HG03378 (cell line): ENCODE measurements around the gene TPRX1.
"Not testable (repeated sequence)": the region's sequence is repeated elsewhere in the genome, so short reads cannot be mapped to it uniquely, and the experiment has no call there.

ENCODE experiments used
- ATAC-seq: cut with Tn5 transposase; IDR thresholded peaks from one replicate; pipeline ENCODE4 v1.9.1; 2021; ENCODE audit warnings: mild to moderate bottlenecking, moderate library complexity; ENCODE audit not compliant: unreplicated experiment

The TPRX1 gene, protein sequence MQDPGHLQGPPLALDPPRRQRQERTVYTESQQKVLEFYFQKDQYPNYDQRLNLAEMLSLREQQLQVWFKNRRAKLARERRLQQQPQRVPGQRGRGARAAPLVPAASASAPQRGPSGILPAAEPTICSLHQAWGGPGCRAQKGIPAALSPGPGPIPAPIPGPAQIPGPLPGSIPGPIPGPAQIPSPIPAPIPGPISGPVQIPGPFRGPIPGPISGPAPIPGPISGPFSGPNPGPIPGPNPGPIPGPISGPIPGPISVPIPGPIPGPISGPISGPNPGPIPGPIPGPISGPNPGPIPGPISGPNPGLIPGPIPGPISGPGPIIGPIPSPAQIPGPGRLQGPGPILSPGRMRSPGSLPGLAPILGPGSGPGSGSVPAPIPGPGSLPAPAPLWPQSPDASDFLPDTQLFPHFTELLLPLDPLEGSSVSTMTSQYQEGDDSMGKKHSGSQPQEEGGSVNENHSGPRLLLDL

DNA sequence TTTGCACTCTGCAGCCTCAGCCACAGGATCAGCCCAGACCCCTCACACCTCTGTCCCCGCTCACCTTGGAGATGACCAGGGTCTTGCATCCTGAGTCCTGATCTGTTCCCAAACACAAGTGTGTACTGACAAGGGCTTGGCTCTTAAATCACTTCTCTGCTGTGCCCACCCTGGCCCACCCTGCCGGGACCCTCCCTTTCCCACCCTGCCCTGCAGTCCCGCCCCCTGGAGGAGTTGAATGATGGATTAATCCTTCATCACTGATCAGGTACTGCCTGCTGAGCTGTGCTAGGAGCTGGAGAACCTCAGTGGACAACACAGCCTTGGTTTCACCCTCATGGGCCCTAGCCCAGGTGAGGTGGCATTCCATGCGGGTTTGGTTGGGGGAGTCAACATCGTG is at the start of gene TPRX1:
Gene TPRX1 (minus strand): TSS at position 101 of the 400 bp plus-strand sequence. CDS start 12 bp downstream, at position 89.
- not testable (repeated sequence) for ATAC-seq

DNA sequence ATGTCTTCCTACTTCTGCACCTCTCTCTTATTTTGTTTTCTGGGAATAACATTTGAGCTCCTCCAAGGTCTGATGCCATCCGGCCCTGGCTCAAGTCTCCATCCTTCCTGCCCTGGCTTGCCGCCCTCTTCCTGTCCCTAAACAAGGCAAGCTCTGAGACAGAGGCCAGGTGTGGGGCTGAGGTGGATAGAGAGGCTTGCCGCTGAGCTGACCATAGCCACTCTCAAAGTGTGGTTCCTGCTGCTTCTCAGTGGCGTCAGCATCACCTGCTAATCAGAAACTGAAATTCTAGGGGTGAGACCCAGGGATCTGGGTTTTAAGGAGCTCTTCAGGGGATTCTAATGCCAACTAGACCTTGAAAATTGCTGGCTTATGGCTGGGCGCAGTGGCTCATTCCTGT is 48.7 kb upstream of the TPRX1 start:
- ATAC-seq = no peak

DNA sequence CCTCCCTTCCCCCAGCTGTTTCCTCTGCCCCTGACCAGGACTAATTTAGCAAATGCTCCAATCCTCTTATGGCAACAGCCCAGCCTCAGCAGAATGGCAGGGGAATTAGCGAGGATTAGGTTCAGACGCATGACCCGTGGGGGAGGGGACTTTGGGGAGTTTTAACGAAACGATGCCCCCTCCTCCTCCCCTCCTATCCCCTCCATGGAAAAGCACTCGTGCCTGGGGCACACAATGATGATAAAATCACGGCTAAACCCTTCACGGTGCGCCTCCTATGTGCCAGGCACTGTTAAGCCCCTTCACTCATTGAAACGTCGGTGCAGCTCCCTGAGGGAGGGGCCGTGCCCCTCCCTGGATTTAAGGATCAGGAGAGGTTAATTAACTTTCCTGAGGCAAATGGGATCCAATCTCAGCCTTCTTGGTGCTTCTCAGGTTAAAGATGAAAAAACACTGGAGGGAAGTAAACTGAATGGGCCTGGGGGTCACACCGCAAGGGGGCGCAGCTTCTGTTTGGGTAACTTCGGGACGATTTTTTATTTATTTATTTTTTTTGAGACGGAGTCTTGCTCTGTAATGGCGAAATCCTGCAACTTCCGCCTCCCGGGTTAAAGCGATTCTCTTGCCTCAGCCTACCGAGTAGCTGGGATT is 44.6 kb upstream of the TPRX1 start:
- no peak for ATAC-seq

DNA sequence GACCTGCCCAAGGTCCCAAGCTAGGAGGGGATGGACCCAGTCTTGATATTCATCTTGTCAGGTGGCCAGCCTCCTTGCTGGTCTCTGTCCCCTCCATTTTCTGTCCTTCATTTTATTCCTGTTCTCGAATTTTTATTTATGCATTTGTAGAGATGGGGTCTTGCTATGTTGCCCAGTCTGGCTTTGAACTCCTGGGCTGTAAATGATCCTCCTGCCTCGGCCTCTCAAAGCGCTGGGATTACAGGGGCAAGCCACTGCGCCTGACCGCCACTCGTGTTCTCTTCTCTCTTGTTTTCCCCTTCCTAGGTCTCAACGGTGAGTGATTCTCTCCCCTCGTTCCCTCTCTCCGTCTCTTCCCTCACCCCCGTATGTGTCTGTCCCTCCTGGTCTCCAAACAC is 44.1 kb upstream of the TPRX1 start:
- no peak for ATAC-seq

DNA sequence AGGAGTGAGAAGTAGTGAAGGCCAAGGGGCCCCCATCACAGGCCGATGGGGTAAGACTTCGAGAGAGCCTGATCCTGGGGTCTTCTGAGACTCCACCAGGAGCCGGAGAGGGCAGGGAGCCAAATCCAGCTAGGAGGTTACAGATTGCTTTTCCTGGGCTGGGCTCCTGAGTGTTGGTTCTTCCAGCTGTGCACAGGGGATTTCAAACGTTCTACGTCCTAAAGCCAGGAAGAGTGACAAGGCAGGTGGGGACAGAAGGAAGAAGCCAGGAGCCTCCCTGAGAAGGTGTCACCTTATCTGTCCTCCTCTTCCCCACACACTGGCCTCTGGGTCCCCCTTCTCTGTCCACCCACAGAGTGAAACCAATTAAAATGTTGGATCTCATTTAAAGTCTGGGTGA is 38.6 kb upstream of the TPRX1 start:
- ATAC-seq = no peak

DNA sequence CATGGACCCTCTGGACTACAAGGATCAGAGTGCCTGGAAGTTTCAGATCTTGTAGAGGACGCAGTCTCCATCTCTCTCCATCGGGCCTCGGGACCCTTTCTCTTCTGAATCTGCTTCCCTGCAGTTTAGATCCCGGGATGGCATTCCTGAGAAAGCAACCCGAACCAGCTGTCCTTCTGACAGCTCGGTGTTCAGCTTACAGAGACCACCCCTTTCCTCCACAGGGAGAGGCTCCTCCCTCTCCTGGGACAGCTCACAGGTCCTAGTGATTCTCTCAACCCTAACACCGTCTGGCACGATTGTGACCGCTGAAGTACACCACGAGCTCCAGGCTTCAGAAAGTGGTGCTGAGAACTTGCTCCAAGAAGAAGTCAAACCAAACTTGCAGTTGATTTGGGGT is 35.6 kb upstream of the TPRX1 start:
- ATAC-seq = no peak

DNA sequence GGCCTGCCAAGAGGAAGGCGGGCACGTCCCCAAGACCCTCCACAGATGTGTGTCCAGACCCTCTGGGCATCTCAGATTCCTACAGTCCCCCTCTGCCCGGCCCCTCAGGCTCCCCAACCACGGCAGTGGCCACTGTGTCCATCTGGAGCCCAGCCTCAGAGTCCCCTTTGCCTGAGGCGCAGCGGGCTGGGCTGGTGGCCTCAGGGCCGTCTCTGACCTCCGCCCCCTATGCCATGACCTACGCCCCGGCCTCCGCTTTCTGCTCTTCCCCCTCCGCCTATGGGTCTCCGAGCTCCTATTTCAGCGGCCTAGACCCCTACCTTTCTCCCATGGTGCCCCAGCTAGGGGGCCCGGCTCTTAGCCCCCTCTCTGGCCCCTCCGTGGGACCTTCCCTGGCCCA is 35.1 kb upstream of the TPRX1 start:
- no peak for ATAC-seq

DNA sequence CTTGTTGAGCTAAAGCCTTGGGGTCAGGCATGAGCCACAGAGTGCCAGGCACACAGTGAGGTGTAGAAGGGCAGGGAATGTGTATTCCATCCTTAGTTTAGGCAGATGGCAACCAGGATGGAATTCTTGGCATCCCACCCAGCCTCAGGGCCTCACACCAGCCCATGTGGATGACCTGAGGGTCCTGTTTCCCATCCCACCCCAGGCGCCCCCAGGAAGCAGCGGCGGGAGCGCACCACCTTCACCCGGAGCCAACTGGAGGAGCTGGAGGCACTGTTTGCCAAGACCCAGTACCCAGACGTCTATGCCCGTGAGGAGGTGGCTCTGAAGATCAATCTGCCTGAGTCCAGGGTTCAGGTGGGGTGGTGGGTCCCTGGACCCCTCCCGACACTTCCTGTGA is 31.7 kb upstream of the TPRX1 start:
- no peak for ATAC-seq

DNA sequence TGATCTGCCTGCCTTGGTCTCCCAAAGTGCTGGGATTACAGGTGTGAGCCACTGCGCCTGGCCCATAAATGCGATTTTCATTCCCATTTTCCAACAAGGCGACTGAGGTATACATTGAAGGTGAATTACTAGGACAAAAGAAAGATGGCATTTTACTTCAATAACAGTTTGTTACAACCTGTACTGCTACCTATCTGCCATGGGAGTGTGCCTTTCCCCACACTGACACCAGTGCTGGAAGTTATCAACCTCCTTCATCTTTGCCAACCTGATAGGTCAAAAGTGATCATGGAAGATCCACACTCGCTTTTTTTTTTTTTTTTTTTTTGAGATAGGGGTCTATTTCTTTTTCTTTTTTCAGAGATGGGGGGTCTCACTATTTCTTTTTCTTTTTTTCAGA is 28.4 kb upstream of the TPRX1 start:
- no peak for ATAC-seq

DNA sequence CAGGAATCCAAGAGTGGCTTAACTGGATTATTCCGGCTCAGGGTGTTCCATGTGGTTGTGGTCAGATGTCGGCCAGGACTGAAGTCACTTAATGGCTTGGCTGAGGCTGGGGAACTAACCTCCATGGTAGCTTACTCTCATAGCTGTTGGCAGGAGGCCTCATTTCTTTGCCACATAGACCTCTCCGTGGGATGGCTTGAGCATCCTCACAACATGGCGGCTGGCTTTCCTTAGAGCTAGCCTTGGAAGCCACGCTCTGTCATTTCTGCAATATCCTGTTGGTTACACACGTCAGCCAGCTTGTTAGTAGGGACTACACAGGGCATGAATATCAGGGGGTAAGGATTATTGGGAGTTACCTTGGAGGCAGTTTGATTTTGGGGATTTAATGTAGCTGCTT is 22.4 kb upstream of the TPRX1 start:
- no peak for ATAC-seq

DNA sequence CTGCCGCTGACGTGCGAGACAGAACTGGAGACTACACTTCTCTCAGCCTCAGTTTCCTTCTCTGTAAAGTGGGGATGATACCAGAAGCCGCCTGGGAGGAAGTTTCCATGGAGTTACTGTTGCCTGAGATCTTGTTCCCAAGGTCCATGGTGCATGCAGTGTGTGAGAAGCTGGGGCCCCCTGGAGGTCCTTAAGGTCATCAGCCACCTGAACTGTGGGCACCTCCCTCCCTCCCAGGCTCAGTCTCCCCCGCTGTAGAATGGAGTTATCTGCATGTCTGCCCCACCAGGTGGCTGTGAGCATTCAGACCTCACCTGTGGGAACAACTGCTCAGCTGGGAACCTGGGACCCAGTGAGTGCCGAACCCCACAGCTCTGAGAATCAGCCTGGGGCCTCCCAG is 20.0 kb upstream of the TPRX1 start:
- no peak for ATAC-seq

DNA sequence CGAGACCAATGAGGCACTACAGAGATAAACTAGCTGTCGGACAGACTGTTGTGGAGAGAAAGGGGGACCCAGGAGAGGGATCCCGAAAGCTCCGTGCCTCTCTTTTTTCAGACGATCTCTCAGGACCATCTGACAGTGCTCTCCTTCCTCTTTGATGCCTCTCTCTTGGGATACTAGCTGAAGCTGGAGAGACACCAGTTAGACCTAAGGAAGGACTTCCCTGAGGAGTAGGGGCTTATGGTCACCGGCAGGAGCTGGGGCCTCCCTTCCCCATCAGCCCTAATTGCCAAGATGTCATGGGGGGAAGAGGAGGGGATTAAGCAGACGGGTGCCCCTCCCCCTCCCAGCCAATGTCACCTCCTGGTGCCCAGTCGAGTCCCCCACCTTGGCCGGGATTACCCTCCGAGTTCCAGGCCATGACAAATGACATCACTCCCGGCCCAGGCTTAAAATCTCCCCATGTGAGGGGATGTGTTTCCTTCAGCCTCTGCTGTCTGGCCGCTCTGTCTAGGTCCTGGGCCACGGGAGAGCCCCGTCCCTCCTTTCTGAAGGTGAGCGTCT is 17.2 kb upstream of the TPRX1 start, which contains the start of gene CRX:
Gene CRX (plus strand): TSS at position 478 of the 561 bp plus-strand sequence. CDS start 12,507 bp downstream, outside the sequence.
- ATAC-seq = no peak

DNA sequence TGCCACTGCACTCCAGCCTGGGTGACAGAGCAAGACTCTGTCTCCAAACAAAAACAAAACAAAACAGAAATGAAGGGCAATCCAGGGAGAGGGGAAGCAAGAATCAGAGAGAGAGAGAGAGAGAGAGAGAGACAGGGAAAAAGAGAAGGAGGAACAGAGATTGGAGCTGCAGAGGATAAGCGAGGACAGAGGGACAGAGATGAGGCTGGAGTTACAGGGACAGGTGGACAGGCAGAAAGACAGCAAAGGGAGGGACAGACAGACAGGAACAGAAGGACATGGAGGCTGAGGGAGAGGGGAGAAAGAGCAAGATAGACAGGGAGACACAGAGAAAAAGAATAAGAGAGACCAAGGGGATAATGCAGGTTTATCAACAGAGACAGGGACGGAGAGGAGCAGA is 16.1 kb upstream of the TPRX1 start:
- ATAC-seq = no peak

DNA sequence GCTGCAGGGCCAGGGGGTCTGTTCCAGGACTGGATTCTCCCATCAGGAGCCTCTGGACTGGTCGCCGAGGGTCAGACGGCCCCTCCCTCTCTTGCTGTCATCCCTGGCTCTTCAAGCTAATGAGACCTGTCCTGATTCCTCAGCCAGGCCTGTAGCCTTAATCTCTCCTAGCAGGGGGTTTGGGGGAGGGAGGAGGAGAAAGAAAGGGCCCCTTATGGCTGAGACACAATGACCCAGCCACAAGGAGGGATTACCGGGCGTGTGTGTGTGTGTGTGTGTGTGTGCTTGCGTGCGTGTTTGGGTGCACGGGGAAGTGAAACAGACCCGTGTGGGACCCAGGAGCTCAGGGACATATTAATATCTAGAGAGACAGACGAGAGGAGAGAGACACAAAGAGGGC is 15.5 kb upstream of the TPRX1 start:
- no peak for ATAC-seq

DNA sequence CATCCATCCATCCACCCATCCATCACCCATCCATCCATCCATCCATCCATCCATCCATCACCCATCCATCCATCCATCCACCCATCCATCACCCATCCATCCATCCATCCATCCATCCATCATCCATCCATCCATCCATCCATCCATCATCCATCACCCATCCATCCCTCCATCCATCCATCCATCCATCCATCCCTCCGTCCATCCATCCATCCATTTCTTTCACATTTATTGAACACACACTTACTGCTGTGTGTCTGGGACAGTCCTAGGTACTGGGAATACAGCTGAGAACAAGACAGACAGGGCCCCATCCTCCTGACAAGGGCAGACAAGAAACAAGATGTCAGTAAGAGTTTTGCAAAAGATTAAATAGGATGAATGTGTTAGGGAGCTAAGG is 13.9 kb upstream of the TPRX1 start:
- ATAC-seq = not testable (repeated sequence)

DNA sequence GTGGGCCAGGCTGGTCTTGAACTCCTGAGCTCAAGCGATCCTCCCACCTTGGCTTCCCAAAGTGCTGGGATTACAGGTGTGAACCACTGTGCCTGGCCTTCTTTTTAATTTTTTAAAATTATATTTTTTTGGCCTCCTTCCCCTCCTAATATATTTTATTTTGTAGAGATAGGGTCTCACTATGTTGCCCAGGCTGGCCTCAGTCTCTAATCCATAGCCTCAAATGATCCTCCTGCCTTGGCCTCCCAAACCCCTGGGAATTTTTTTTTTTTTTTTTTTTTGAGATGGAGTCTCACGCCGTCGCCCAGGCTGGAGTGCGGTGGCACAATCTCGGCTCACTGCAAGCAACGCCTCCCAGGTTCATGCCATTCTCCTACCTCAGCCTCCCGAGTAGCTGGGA is 11.9 kb upstream of the TPRX1 start:
- not testable (repeated sequence) for ATAC-seq

DNA sequence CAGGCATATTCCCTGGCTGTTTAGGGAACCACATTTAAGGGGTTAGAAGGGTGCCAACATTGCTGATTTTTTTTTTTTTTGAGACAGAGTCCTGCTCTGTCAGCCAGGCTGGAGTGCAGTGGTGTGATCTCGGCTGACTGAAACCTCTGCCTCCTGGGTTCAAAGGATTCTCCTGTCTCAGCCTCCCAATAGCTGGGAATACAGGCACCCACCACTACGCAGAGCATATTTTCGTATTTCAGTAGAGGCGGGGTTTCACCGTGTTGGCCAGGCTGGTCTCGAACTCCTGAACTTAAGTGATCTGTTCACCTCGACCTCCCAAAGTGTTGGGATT is 9.6 kb upstream of the TPRX1 start:
- ATAC-seq = no peak

DNA sequence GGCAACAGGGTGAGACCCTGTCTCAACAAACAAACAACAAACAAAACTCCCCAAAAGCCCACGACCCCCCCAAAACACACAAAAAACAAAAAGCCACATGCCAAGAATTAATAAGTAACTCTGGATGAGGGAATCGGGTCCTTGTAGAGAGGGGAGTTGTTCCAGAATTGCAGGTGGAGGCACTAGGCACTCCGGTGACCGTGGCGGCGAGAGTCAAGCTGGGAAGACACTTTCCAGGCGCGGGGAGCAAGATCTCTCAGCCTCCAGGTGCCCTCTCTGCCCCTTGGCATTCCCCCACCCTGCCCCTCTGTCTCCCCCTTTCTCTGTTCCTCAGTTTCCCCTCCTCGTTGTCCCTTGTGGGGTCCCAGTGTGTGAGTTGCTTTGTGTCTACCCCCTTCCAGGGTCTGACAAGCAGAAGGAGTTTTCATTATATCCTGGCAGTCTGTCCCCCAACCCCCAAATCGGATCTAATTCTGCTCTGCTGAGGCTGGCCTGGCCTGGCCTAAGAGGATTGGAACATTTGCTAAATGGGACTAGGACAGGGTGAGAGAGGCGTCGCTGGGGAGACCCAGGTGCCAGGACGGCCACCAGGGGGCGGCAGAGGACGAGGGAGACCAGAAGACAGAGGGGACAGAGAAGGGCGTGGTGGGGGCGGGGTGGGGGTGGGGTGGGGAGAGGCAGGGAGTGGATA is 9.1 kb upstream of the TPRX1 start:
- no peak for ATAC-seq

DNA sequence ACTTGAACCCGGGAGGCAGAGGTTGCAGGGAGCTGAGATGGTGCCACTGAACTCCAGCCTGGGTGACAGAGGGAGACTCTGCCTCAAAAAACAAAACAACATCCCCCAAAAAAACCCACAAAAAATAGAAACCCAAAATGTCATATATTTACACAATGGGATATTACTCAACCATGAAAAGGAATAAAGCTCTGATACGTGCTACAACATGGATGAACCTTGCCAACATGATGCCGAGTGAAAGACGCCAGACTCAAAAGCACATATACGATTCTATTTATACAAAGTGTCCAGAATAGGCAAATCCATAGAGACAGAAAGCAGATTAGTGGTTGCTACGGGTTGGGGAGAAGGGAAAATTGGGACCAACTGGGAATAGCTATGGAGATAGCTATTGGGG is 2.1 kb upstream of the TPRX1 start:
- no peak for ATAC-seq

DNA sequence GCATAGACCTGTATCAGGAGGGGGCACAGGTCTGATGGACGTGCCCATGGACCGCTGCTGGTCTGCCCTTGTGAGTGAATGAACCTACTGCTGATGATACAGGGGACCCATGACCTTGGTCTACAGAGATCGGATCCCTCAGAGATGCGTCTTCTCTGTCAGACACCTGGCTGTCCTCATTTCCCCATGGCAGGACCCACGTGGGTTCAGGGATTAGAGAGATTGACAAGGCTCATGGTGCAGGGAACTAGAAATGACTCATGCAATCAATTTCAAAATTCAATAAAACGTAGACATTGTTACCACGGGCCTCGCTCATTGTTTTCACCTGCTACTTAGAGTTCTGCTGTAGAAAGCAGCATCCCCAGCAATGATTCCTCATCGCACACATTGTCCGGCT is 962 bp upstream of the TPRX1 start:
- ATAC-seq = no peak

DNA sequence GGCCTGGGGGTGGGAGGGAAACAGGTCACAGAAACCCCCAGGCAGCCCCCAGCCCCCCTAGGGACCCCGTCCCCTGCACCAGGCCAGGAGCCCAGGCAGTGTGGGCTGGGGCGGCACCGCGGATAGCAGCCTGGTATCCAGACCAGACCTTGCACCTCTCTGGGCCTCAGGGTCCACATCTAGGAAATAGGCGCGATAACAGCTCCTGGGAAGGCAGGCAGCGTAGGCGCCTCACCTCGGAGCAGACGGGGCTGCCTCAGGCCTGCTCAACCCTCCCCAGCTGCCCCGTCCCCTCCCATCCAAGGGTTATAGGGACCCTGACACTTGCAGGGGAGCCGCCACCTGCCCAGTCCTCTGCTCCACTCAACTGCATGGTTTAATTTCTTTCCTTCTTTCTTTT is 680 bp downstream of the TPRX1 start:
- not testable (repeated sequence) for ATAC-seq

DNA sequence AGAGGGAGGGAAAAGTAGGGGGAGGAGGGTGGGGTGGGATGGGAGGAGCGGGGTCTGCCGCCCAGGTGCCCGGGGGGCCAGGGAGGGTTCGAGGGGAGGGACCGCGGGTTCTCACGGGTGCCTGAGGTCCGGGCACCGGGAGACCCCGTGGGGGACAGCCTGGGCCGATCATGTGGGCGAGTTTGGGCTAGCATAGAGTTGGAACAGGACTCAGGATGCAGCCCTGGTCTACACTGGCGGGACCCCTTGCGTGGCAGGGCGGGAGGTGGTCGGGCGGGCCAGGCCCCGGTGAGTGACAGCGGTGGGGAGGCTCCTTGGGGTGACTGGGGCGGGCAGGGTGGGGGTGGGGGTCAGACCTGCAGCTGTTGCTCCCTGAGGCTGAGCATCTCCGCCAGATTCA is 1.2 kb downstream of the TPRX1 start:
- not testable (repeated sequence) for ATAC-seq
